K562 (cell line): ENCODE results near the gene SYCP3. TPM values are rescaled to one million over a fixed set of nuclear protein-coding genes. Genes with fewer than 3 reads are reported as not detected.

Experiments used
- ATAC-seq: fragments of 200-7000 bp; cut with Tn5 transposase; 3 replicates; pipeline ENCODE4 v1.9.1; 2020; ENCODE audit warnings: moderate library complexity
- BruUV-seq: library from RNA; stranded (reverse); fragments of 400-500 nt; replicated peaks from 2 replicates; lab custom pipeline; 2021; lab: Mats Ljungman, UMichigan
- CTCF ChIA-PET: fragments of 300-600 bp; formaldehyde crosslinking; extraction: SDS; loops from one replicate; lab custom pipeline; 2021; ENCODE audit warnings: low intra/inter-chr PET ratio; lab: Yijun Ruan, JAX
- POLR2A ChIA-PET: fragments of 300-600, 350-650 bp; sonication (Branson Sonifier 250); formaldehyde crosslinking; extraction: SDS; loops from one replicate; lab custom pipeline; 2021; ENCODE audit warnings: antibody characterized with exemption, inconsistent platforms; lab: Yijun Ruan, JAX
- DNase-seq, 4 experiments: peaks; one replicate each; pipeline versions ENCODE4 v3.0.0 to v3.0.0-alpha.2; 2011 to 2018; ENCODE audit warnings: low spot score in 3 of 4, mixed read lengths in 3 of 4; ENCODE audit errors: extremely low read depth in 1 of 4
- FAIRE-seq: peaks from 2 replicates; lab custom pipeline; 2011; peaks lifted over from hg19 to GRCh38; lab: Jason Lieb, UNC
- H2AFZ ChIP-seq: 2 replicates; pipeline ENCODE4 v1.6.0; 2011; ENCODE audit warnings: low read depth, low read length, control low read depth, inconsistent platforms
- H3K27ac ChIP-seq: fragments of 200-600 bp; 3 replicates; pipeline ENCODE4 v1.8.0; 2011; ENCODE audit warnings: low read depth, mild to moderate bottlenecking, control low read depth, inconsistent platforms, low read length, moderate library complexity, mixed read lengths; ENCODE audit errors: extremely low read depth
- H3K27me3 ChIP-seq, 2 experiments: fragments of 300-600 bp in 1 of 2; 2 replicates in 1 of 2; 3 replicates in 1 of 2; pipeline versions ENCODE4 v1.6.0 to v1.8.0; 2011; ENCODE audit warnings: inconsistent platforms in 2 of 2, low read length in 2 of 2, mild to moderate bottlenecking in 1 of 2, mixed read lengths in 1 of 2, moderate library complexity in 1 of 2; ENCODE audit not compliant: control insufficient read depth in 2 of 2, insufficient read depth in 2 of 2
- H3K36me3 ChIP-seq: fragments of 300-600 bp; 3 replicates; pipeline ENCODE4 v1.8.0; 2011; ENCODE audit warnings: mild to moderate bottlenecking, low read length, inconsistent platforms; ENCODE audit not compliant: control insufficient read depth, insufficient read depth
- H3K4me1 ChIP-seq, 2 experiments: fragments of 200-600 bp in 1 of 2; replicated peaks in 1 of 2; 2 replicates in 1 of 2; 3 replicates in 1 of 2; pipeline versions ENCODE4 v1.5.1 to v1.8.0; 2011; ENCODE audit warnings: inconsistent platforms in 2 of 2, low read length in 2 of 2, mild to moderate bottlenecking in 1 of 2, mixed read lengths in 1 of 2, moderate library complexity in 1 of 2; ENCODE audit not compliant: control insufficient read depth in 2 of 2, insufficient read depth in 2 of 2
- H3K4me2 ChIP-seq: 2 replicates; pipeline ENCODE4 v1.6.1; 2011; ENCODE audit warnings: low read length, control low read depth, inconsistent platforms, mixed read lengths; ENCODE audit not compliant: insufficient read depth
- H3K4me3 ChIP-seq: fragments of 200-600 bp; sonication (generic), shearing (Covaris generic); 2 replicates; pipeline ENCODE4 v1.5.1; 2016; ENCODE audit warnings: control low read depth, inconsistent platforms
- H3K79me2 ChIP-seq: fragments of 200-600 bp; 3 replicates; pipeline ENCODE4 v1.8.0; 2011; ENCODE audit warnings: low read length, inconsistent platforms; ENCODE audit not compliant: control insufficient read depth, insufficient read depth
- H3K9ac ChIP-seq, 2 experiments: 2 replicates each; pipeline versions ENCODE4 v1.6.0 to v1.6.1; 2011; ENCODE audit warnings: low read depth in 2 of 2, low read length in 2 of 2, control low read depth in 1 of 2, inconsistent platforms in 1 of 2, mild to moderate bottlenecking in 1 of 2, mixed read lengths in 1 of 2; ENCODE audit not compliant: insufficient read depth in 1 of 2
- H3K9me1 ChIP-seq: one replicate; pipeline ENCODE4 v1.6.0; 2011; ENCODE audit warnings: inconsistent platforms, mild to moderate bottlenecking, low read length, moderate library complexity; ENCODE audit not compliant: control insufficient read depth, insufficient read depth
- H3K9me3 ChIP-seq: replicated peaks from 2 replicates; pipeline ENCODE4 v1.5.1; 2011; ENCODE audit warnings: low read depth, low read length, inconsistent platforms; ENCODE audit not compliant: control insufficient read depth, insufficient read depth
- H4K20me1 ChIP-seq: replicated peaks from 2 replicates; pipeline ENCODE4 v1.6.1; 2011; ENCODE audit warnings: low read length, inconsistent platforms, mixed read lengths; ENCODE audit not compliant: control insufficient read depth, insufficient read depth
- BACH1 ChIP-seq: fragments of 200-800 bp; sonication (Bioruptor generic); IDR thresholded peaks from 2 replicates; pipeline ENCODE4 v1.6.1; 2016; ENCODE audit warnings: missing genetic modification characterization, missing compliant biosample characterization
- CAMTA2 ChIP-seq: fragments of 250-450 bp; sonication (Bioruptor Pico); conservative IDR thresholded peaks from 2 replicates; pipeline ENCODE4 v1.5.1; 2022
- CHAMP1 ChIP-seq: fragments of 450-650 bp; IDR thresholded peaks from 2 replicates; pipeline ENCODE4 v1.6.1; 2016; ENCODE audit warnings: mild to moderate bottlenecking
- DACH1 ChIP-seq: fragments of 450-650 bp; IDR thresholded peaks from 2 replicates; pipeline ENCODE4 v1.6.1; 2018; ENCODE audit not compliant: partially characterized antibody
- FOXK1 ChIP-seq: sonication (generic); formaldehyde crosslinking; IDR thresholded peaks from 2 replicates; pipeline ENCODE4 v1.8.0; 2022; ENCODE audit warnings: missing genetic modification reagents, mild to moderate bottlenecking, borderline replicate concordance
- HDAC1 ChIP-seq, 2 experiments: fragments of 450-650 bp; IDR thresholded peaks; 2 replicates each; pipeline ENCODE4 v1.6.1; 2016 to 2017; ENCODE audit warnings: inconsistent platforms in 1 of 2, mild to moderate bottlenecking in 1 of 2, moderate library complexity in 1 of 2
- HIVEP1 ChIP-seq: fragments of 250-450 bp; sonication (Bioruptor Pico); IDR thresholded peaks from 2 replicates; pipeline ENCODE4 v1.4.0; 2020; ENCODE audit warnings: mild to moderate bottlenecking
- JUND ChIP-seq, 2 experiments: IDR thresholded peaks; 2 replicates in 1 of 2; 3 replicates in 1 of 2; pipeline ENCODE4 v1.6.1; 2011; ENCODE audit warnings: borderline replicate concordance in 2 of 2, low read depth in 2 of 2, low read length in 2 of 2, improper control_type of control experiment in 1 of 2, missing biosample characterization in 1 of 2, missing genetic modification characterization in 1 of 2, missing genetic modification reagents in 1 of 2
- KDM1A ChIP-seq, 2 experiments: fragments of 450-650 bp; IDR thresholded peaks; 2 replicates each; pipeline ENCODE4 v1.6.1; 2016; ENCODE audit warnings: mild to moderate bottlenecking in 2 of 2
- MNT ChIP-seq, 2 experiments: fragments of 450-650 bp; conservative IDR thresholded peaks; 2 replicates each; pipeline ENCODE4 v1.6.1; 2017; ENCODE audit warnings: mild to moderate bottlenecking in 2 of 2, moderate library complexity in 2 of 2
- NCOA2 ChIP-seq, 2 experiments: fragments of 450-650 bp; IDR thresholded peaks; 2 replicates each; pipeline ENCODE4 v1.6.1; 2018; ENCODE audit warnings: mild to moderate bottlenecking in 2 of 2, moderate library complexity in 1 of 2; ENCODE audit not compliant: partially characterized antibody in 2 of 2
- PRPF4 ChIP-seq: fragments of 200-400 bp; formaldehyde crosslinking; IDR thresholded peaks from one replicate; pipeline ENCODE4 v1.6.1; 2017; ENCODE audit warnings: low read length, low read depth, mild to moderate bottlenecking; ENCODE audit not compliant: insufficient read depth, poor library complexity, severe bottlenecking
- PTBP1 ChIP-seq: fragments of 200-400 bp; formaldehyde crosslinking; IDR thresholded peaks from 2 replicates; pipeline ENCODE4 v1.6.1; 2017; ENCODE audit warnings: low read depth, low read length
- RAD21 ChIP-seq, 2 experiments: fragments of 250-450 bp in 1 of 2; fragments of 450-650 bp in 1 of 2; sonication (Bioruptor Pico) in 1 of 2; formaldehyde crosslinking in 1 of 2; IDR thresholded peaks in 1 of 2; conservative IDR thresholded peaks in 1 of 2; 2 replicates each; pipeline versions ENCODE4 v1.4.0 to v1.8.0; 2020 to 2022; ENCODE audit warnings: mild to moderate bottlenecking in 2 of 2, moderate library complexity in 1 of 2
- TCF7L2 ChIP-seq: fragments of 150-350 bp; IDR thresholded peaks from 2 replicates; pipeline ENCODE4 v1.6.1; 2016; ENCODE audit warnings: low read depth, mild to moderate bottlenecking, low read length, moderate library complexity
- ZBED1 ChIP-seq: IDR thresholded peaks from 2 replicates; pipeline ENCODE4 v1.6.1; 2014
- ZNF778 ChIP-seq: fragments of 450-650 bp; formaldehyde crosslinking; IDR thresholded peaks from 2 replicates; pipeline ENCODE4 v1.4.0; 2020; ENCODE audit warnings: mild to moderate bottlenecking, moderate library complexity
- WGBS: fragments of 100-300 bp; shearing (Covaris generic); methylation state at CpG from one replicate; pipeline ENCODE4 v1.1.6; 2016; ENCODE audit warnings: low coverage, mixed read lengths; ENCODE audit not compliant: insufficient coverage; ENCODE audit errors: missing lambda C conversion rate; 5-methylcytosine and 5-hydroxymethylcytosine counted together
- in situ Hi-C: fragments of 300-500 bp; cut with MboI; formaldehyde crosslinking; loops from 4 replicates; pipeline ENCODE4 v1.15.0; 2018; ENCODE audit warnings: inconsistent platforms, mixed read lengths
- intact Hi-C: fragments of 100-400 bp; cut with micrococcal nuclease; formaldehyde crosslinking; loops from 2 replicates; pipeline ENCODE4 v1.14.2; 2022
- polyA plus RNA-seq, 8 experiments: library from polyadenylated mRNA; depleted of rRNA in 4 of 8; stranded (reverse) in 5 of 8; unstranded in 3 of 8; fragments of >200 nt; fragmentation: Nextera tagmentation in 2 of 8; fragmentation: Illumina TruSeq in 1 of 8; extraction: Ambion mirVana in 2 of 8; extraction: Trizol in 1 of 8; gene quantifications; 2 replicates each; pipeline versions ENCODE4 v1.2.1 to v1.2.3, GENCODE V29; 2011 to 2014; ENCODE audit warnings: inconsistent platforms in 1 of 8, missing spikeins in 1 of 8
- total RNA-seq, 7 experiments: library from RNA; depleted of rRNA in 6 of 7; stranded (reverse); fragments of >200 nt in 6 of 7; fragmentation: Illumina TruSeq in 2 of 7; extraction: Trizol in 2 of 7; gene quantifications; 2 replicates each; pipeline versions ENCODE4 v1.2.1 to v1.2.3, GENCODE V29; 2011 to 2021; ENCODE audit warnings: low replicate concordance in 1 of 7

SYCP3 gene
- total and polyA plus RNA-seq, 9 of the 15 experiments (the other 6 are each of a cell fraction or from before 2014, with no cell fraction given) = 0.11 to 0.25 (median 0.22) TPM; not detected in 4

GRCh38 chr12:101698800-101699347 is 40.4 kb downstream of the SYCP3 start:
- Histone ChIP-seq H3K27me3 (no peaks in the 10 kb centered on the region), H3K4me2 (peak overlapping the region; percentile 93), H2AFZ (peak overlapping the region; percentile 77), H3K9me1 (no peaks in the 10 kb centered on the region), H3K9ac (peak overlapping the region; percentile 90 to 93), H3K79me2 (peaks cover 67% of the 10 kb centered on the region), H3K27ac (peak overlapping the region; percentile 96), H4K20me1 (no peaks in the 10 kb centered on the region; the same call in 1 of the 2 replicates), H3K9me3 (peaks cover 5% of the 10 kb centered on the region), H3K4me3 (peak overlapping the region; percentile 87), H3K4me1 (peaks cover 11 to 40% of the 10 kb centered on the region in 2 experiments), H3K36me3 (peaks cover 21% of the 10 kb centered on the region; the same call in 2 of the 3 replicates)
- intact Hi-C loops = loop anchor here (5.0 kb wide), 1 partner anchor 1427 kb away; no protein-coding TSS in a partner anchor
- DNase-seq (peak in 3 of 4 experiments; percentile 18 to 47 (median 35)), FAIRE-seq (peak; percentile 59), ATAC-seq (peak; percentile 41)
- POLR2A ChIA-PET = interaction anchor here (0.6 to 2.1 kb wide), 5 partner anchors 8 to 17 kb away, joined by 3 to 6 read pairs (median 4); no protein-coding TSS in a partner anchor
- in situ Hi-C loops = no loop called here
- TSS peak; percentile 33 for BruUV-seq
- WGBS = 1% methylated on average over 9 of the region's 12 CpGs
- CTCF ChIA-PET = no interaction called here
- TF ChIP-seq FOXK1 (CRISPR knock-in tag) (no peak), KDM1A (IDR thresholded peaks at IDR 0.05) (0 out of 4 replicates have a peak, but pooled peaks of 1 of the 2 experiments have one; percentile 0), MNT (conservative IDR thresholded peaks at IDR 0.05) (no peak), CHAMP1 (0 out of 2 replicates have a peak, but pooled peaks have one; percentile 11), PTBP1 (no peak), ZNF778 (CRISPR knock-in tag) (no peak), DACH1 (no peak), NCOA2 (IDR thresholded peaks at IDR 0.05; ENCODE audit: partially characterized antibody in 2 of 2) (no peak), JUND (IDR thresholded peaks at IDR 0.05; ENCODE audit: borderline replicate concordance, low read depth, low read length) (no peak), JUND (tag; IDR thresholded peaks at IDR 0.05; ENCODE audit: borderline replicate concordance, low read depth, low read length) (0 out of 3 replicates have a peak, but pooled peaks have one; percentile 31), RAD21 (CRISPR knock-in tag; conservative IDR thresholded peaks at IDR 0.05 in 1 of 2, IDR thresholded peaks at IDR 0.05 in 1 of 2) (no peak), HDAC1 (IDR thresholded peaks at IDR 0.05) (no peak; a peak in 1 of 4 replicates), BACH1 (tag) (peak; percentile 39; the same call in 1 of the 2 replicates), PRPF4 (no peak), ZBED1 (no peak), CAMTA2 (no peak), TCF7L2 (no peak), HIVEP1 (CRISPR knock-in tag) (no peak)
